ENCODE results near the gene MCTP1. TPM values are rescaled to one million over a fixed set of nuclear protein-coding genes. Genes with fewer than 3 reads are reported as not detected.

Gene MCTP1
- total RNA-seq, 1 experiment from 2014 or later: 25.8 TPM

- no peaks in the 10 kb centered on the region for H3K4me1 ChIP-seq (ENCODE audit: insufficient read depth, low read length, poor library complexity, severe bottlenecking)
- POLR2A ChIA-PET (ENCODE audit: low non-redundant PET): no interaction called here
Observed at GRCh38 chr5:95018511-95018910, 266.4 kb downstream of the MCTP1 start.

GRCh38 chr5:95009812-95010211, 275.1 kb downstream of the MCTP1 start:
- no TSS peak for BruUV-seq (replicated peaks)
- Histone ChIP-seq H3K27ac (ENCODE audit: low read depth, low read length, poor library complexity, severe bottlenecking) (no peak overlapping the region), H3K27me3 (replicated peaks; ENCODE audit: insufficient read depth, low read depth, low read length, poor library complexity) (no peaks in the 10 kb centered on the region), H3K4me3 (ENCODE audit: low read depth, low read length, poor library complexity, severe bottlenecking) (no peak overlapping the region), H3K9me3 (ENCODE audit: low read depth, low read length, poor library complexity, severe bottlenecking) (peaks cover under 1% of the 10 kb centered on the region), H3K36me3 (ENCODE audit: insufficient read depth, low read length, poor library complexity, severe bottlenecking) (no peaks in the 10 kb centered on the region), H3K4me1 (ENCODE audit: insufficient read depth, low read length, poor library complexity, severe bottlenecking) (no peaks in the 10 kb centered on the region)
- no peak for TF ChIP-seq EZH2 (IDR thresholded peaks at IDR 0.05; ENCODE audit: borderline replicate concordance, low read depth, low read length, poor library complexity, severe bottlenecking)
- TF ChIP-seq CTCF (conservative IDR thresholded peaks at IDR 0.05; ENCODE audit: low read depth, low read length): no peak
- ChIA-PET POLR2A (ENCODE audit: low non-redundant PET) (no interaction called here), CTCF (no interaction called here)
- DNase-seq (ENCODE audit: low spot score): no peak
- intact Hi-C loops (cut with micrococcal nuclease; ENCODE audit: unreplicated experiment): no loop called here

More at GRCh38 chr5:95018511-95018910, 266.4 kb downstream of the MCTP1 start:
- Histone ChIP-seq H3K27me3 (replicated peaks; ENCODE audit: insufficient read depth, low read depth, low read length, poor library complexity) (no peaks in the 10 kb centered on the region), H3K27ac (ENCODE audit: low read depth, low read length, poor library complexity, severe bottlenecking) (no peak overlapping the region), H3K4me3 (ENCODE audit: low read depth, low read length, poor library complexity, severe bottlenecking) (no peak overlapping the region), H3K9me3 (ENCODE audit: low read depth, low read length, poor library complexity, severe bottlenecking) (no peaks in the 10 kb centered on the region), H3K36me3 (ENCODE audit: insufficient read depth, low read length, poor library complexity, severe bottlenecking) (no peaks in the 10 kb centered on the region)
- CTCF ChIA-PET: no interaction called here
- intact Hi-C loops (cut with micrococcal nuclease; ENCODE audit: unreplicated experiment): no loop called here
- TF ChIP-seq CTCF (conservative IDR thresholded peaks at IDR 0.05; ENCODE audit: low read depth, low read length) (no peak), EZH2 (IDR thresholded peaks at IDR 0.05; ENCODE audit: borderline replicate concordance, low read depth, low read length, poor library complexity, severe bottlenecking) (no peak)
- no TSS peak for BruUV-seq (replicated peaks)
- no peak for DNase-seq (ENCODE audit: low spot score)

- TF ChIP-seq EZH2 (IDR thresholded peaks at IDR 0.05; ENCODE audit: borderline replicate concordance, low read depth, low read length, poor library complexity, severe bottlenecking) (no peak), CTCF (conservative IDR thresholded peaks at IDR 0.05; ENCODE audit: low read depth, low read length) (no peak)
- Histone ChIP-seq H3K27ac (ENCODE audit: low read depth, low read length, poor library complexity, severe bottlenecking) (no peak overlapping the region), H3K27me3 (replicated peaks; ENCODE audit: insufficient read depth, low read depth, low read length, poor library complexity) (no peaks in the 10 kb centered on the region), H3K4me1 (ENCODE audit: insufficient read depth, low read length, poor library complexity, severe bottlenecking) (no peaks in the 10 kb centered on the region), H3K36me3 (ENCODE audit: insufficient read depth, low read length, poor library complexity, severe bottlenecking) (no peaks in the 10 kb centered on the region), H3K4me3 (ENCODE audit: low read depth, low read length, poor library complexity, severe bottlenecking) (no peak overlapping the region), H3K9me3 (ENCODE audit: low read depth, low read length, poor library complexity, severe bottlenecking) (peaks cover 8% of the 10 kb centered on the region)
- POLR2A ChIA-PET (ENCODE audit: low non-redundant PET): no interaction called here
- no peak for DNase-seq (ENCODE audit: low spot score)
- CTCF ChIA-PET: no interaction called here
- intact Hi-C loops (cut with micrococcal nuclease; ENCODE audit: unreplicated experiment): no loop called here
- BruUV-seq (replicated peaks): no TSS peak
Observed at GRCh38 chr5:95007921-95008597, 276.8 kb downstream of the MCTP1 start.
